Measurements from ENCODE around the gene AKT2. TPM values are rescaled to one million over a fixed set of nuclear protein-coding genes. Genes with fewer than 3 reads are reported as not detected.

Gene AKT2
- total RNA-seq, 1 experiment from 2014 or later: 2,376 TPM

DNA sequence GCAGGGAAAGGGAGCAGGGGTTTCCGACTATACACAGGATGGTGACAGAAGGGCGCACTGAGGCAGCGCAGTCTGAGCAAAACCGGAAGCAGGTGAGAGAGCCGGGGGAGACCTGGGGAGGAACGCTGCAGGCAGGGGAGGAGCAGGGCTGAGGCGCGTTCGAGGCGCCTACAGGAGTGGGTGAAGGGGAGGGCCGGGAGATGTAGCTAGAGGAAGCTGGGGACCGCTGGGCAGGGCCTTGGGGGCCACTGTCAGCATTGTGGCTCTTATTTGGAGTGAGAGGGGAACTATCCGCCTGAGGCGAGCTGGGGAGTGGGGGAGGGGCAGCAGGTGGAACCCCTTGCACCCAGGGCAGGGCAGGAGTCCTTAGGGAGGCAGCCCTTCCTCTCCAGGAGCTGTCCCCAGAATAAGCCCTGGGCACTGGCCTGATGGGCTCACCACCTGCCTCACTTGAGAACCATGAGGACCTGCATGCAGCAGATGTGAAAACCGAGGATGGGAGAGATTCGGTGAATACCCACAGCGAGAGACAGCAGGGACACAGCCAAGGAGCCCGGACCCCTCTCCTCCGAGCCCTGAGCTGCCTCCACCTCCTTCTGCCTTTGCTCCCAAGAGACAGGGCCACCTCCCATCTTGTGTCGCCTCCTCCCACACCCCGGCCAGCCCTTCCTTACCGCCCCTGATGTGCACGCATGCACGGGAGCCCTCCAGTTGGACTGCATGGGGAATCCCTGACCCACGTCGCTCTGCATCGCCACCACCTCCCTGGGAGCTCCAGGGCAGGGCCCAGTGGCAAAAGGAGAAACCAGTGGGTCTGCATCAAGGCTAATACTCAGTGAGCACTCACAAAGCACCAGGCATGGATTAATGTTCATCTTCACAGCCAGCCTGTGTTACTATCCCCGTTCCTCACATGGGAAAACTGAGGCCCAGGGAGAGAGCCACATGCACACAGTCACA lies 10.3 kb downstream of the AKT2 start:
- no TSS peak for BruUV-seq (replicated peaks)
- ChIA-PET CTCF (interaction anchor here (0.7 to 7.0 kb wide), 3 partner anchors 23 to 43 kb away, joined by 6 to 99 read pairs (median 8); no protein-coding TSS in a partner anchor), POLR2A (interaction anchor here (0.6 to 0.7 kb wide), 8 partner anchors 12 to 107 kb away, joined by 4 to 10 read pairs (median 6); no protein-coding TSS in a partner anchor)

DNA sequence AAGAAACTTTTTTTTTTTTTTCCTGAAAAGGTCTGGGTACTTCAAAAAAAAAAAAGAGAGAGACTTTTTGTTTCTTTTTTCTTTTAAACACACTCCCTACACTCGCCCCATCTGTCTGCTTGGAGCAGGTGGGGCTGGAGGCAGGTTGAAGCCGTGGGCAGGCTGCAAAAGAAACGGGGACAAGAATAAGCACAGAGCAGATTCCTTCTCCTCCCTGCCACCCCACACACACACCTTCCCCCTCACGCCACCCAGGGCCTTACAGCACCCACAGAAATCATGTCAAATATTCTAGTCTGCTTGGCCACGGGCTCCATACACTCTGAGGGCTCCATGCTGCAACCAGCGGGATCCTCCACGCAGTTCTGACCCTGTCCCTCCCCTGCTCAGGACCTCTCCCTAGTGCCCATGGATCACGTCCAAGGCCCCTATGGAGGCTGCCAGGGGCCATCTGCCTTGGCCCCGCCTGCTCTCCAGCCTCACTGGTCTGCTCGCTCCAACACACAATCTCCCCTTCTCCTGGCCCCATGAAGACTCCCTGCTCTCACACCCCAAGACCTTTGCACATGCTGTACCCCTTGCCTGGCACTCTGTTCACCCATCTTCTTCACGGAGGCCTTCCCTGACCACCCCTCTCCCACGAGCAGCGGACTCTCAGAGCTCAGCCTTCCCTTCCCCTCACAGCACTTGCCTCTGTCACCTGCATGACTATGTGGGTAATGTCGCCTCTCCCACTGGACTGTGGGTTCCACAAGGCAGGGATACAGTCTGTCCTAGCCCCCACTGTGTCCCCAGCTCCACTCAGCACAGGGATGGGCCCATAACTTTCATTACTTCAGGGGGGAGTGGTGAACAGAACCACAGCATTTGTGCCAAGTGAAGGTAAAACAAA lies 11.4 kb downstream of the AKT2 start:
- ChIA-PET POLR2A (interaction anchor here (0.6 kb wide), 3 partner anchors 42 to 702 kb away, joined by 3 to 9 read pairs (median 6); no protein-coding TSS in a partner anchor), CTCF (interaction anchor here (0.5 to 7.0 kb wide), 4 partner anchors 31 to 930 kb away, joined by 3 to 99 read pairs (median 4); no protein-coding TSS in a partner anchor)
- ATAC-seq (peak; percentile 2), DNase-seq (ENCODE audit: low read depth, low spot score) (no peak)
- no peak overlapping the region for H3K4me3 ChIP-seq (ENCODE audit: low read depth in 2 of 2, low read length in 2 of 2)
- intact Hi-C loops (cut with micrococcal nuclease; ENCODE audit: unreplicated experiment) (no loop called here), in situ Hi-C loops (cut with HindIII; ENCODE audit: low pct_unique_long_range_greater_than_20kb, low sequenced_read_pairs) (no loop called here)
- H3K4me1 ChIP-seq (ENCODE audit: control insufficient read depth, insufficient read depth, low read length): peaks cover 26% of the 10 kb centered on the region
- TSS peak; percentile 5 for BruUV-seq (replicated peaks)
- no peak for TF ChIP-seq POLR2AphosphoS5 (IDR thresholded peaks at IDR 0.05; ENCODE audit: low read depth, low read length)
- no peak for TF ChIP-seq TCF7L2 (IDR thresholded peaks at IDR 0.05; ENCODE audit: low read depth, low read length)
- TF ChIP-seq SIN3A (IDR thresholded peaks at IDR 0.05; ENCODE audit: borderline replicate concordance, insufficient read depth, low read depth, low read length): no peak
- TF ChIP-seq, protein P1, sequence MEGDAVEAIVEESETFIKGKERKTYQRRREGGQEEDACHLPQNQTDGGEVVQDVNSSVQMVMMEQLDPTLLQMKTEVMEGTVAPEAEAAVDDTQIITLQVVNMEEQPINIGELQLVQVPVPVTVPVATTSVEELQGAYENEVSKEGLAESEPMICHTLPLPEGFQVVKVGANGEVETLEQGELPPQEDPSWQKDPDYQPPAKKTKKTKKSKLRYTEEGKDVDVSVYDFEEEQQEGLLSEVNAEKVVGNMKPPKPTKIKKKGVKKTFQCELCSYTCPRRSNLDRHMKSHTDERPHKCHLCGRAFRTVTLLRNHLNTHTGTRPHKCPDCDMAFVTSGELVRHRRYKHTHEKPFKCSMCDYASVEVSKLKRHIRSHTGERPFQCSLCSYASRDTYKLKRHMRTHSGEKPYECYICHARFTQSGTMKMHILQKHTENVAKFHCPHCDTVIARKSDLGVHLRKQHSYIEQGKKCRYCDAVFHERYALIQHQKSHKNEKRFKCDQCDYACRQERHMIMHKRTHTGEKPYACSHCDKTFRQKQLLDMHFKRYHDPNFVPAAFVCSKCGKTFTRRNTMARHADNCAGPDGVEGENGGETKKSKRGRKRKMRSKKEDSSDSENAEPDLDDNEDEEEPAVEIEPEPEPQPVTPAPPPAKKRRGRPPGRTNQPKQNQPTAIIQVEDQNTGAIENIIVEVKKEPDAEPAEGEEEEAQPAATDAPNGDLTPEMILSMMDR (IDR thresholded peaks at IDR 0.05): no peak
- TF ChIP-seq, protein P2, sequence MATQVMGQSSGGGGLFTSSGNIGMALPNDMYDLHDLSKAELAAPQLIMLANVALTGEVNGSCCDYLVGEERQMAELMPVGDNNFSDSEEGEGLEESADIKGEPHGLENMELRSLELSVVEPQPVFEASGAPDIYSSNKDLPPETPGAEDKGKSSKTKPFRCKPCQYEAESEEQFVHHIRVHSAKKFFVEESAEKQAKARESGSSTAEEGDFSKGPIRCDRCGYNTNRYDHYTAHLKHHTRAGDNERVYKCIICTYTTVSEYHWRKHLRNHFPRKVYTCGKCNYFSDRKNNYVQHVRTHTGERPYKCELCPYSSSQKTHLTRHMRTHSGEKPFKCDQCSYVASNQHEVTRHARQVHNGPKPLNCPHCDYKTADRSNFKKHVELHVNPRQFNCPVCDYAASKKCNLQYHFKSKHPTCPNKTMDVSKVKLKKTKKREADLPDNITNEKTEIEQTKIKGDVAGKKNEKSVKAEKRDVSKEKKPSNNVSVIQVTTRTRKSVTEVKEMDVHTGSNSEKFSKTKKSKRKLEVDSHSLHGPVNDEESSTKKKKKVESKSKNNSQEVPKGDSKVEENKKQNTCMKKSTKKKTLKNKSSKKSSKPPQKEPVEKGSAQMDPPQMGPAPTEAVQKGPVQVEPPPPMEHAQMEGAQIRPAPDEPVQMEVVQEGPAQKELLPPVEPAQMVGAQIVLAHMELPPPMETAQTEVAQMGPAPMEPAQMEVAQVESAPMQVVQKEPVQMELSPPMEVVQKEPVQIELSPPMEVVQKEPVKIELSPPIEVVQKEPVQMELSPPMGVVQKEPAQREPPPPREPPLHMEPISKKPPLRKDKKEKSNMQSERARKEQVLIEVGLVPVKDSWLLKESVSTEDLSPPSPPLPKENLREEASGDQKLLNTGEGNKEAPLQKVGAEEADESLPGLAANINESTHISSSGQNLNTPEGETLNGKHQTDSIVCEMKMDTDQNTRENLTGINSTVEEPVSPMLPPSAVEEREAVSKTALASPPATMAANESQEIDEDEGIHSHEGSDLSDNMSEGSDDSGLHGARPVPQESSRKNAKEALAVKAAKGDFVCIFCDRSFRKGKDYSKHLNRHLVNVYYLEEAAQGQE (IDR thresholded peaks at IDR 0.05; ENCODE audit: insufficient read depth in 1 of 2, low read depth in 2 of 2, low read length in 1 of 2): no peak
- H3K36me3 ChIP-seq (ENCODE audit: control insufficient read depth, insufficient read depth, low read length): no peaks in the 10 kb centered on the region
- no peak overlapping the region for H3K27ac ChIP-seq (ENCODE audit: low read length)
- no peaks in the 10 kb centered on the region for H3K9me3 ChIP-seq (ENCODE audit: control insufficient read depth, insufficient read depth, low read depth, low read length)
- H3K27me3 ChIP-seq (ENCODE audit: control insufficient read depth, insufficient read depth, low read length): no peaks in the 10 kb centered on the region

More for the DNA sequence above, 10.3 kb downstream of the AKT2 start:
- Histone ChIP-seq H3K27me3 (ENCODE audit: control insufficient read depth, insufficient read depth, low read length) (no peaks in the 10 kb centered on the region), H3K9me3 (ENCODE audit: control insufficient read depth, insufficient read depth, low read depth, low read length) (no peaks in the 10 kb centered on the region), H3K27ac (ENCODE audit: low read length) (no peak overlapping the region), H3K36me3 (ENCODE audit: control insufficient read depth, insufficient read depth, low read length) (no peaks in the 10 kb centered on the region), H3K4me3 (ENCODE audit: low read depth in 2 of 2, low read length in 2 of 2) (no peak overlapping the region), H3K4me1 (ENCODE audit: control insufficient read depth, insufficient read depth, low read length) (peaks cover 35% of the 10 kb centered on the region)
- in situ Hi-C loops (cut with HindIII; ENCODE audit: low pct_unique_long_range_greater_than_20kb, low sequenced_read_pairs): no loop called here
- intact Hi-C loops (cut with micrococcal nuclease; ENCODE audit: unreplicated experiment): no loop called here
- TF ChIP-seq POLR2AphosphoS5 (IDR thresholded peaks at IDR 0.05; ENCODE audit: low read depth, low read length) (no peak), SIN3A (IDR thresholded peaks at IDR 0.05; ENCODE audit: borderline replicate concordance, insufficient read depth, low read depth, low read length) (no peak), TCF7L2 (IDR thresholded peaks at IDR 0.05; ENCODE audit: low read depth, low read length) (no peak)
- TF ChIP-seq, protein P2 (IDR thresholded peaks at IDR 0.05; ENCODE audit: insufficient read depth in 1 of 2, low read depth in 2 of 2, low read length in 1 of 2): no peak
- TF ChIP-seq, protein P1 (IDR thresholded peaks at IDR 0.05): no peak
- DNase-seq (ENCODE audit: low read depth, low spot score) (no peak), ATAC-seq (peak; percentile 10)

All from Panc1 (cell line).